Kidney tubule cell (primary cell): ENCODE data around the gene GPR137B.
A peak's percentile ranks its signal among the peaks of the same experiment; 100 is the strongest.
"Not testable (repeated sequence)": the region's sequence is repeated elsewhere in the genome, so short reads cannot be mapped to it uniquely, and the experiment has no call there.

Experiments
- DNase-seq: peaks from one replicate; pipeline ENCODE4 v3.0.0-alpha.2; 2018; ENCODE audit warnings: low spot score

Gene GPR137B

GRCh38 chr1:236160540-236161127 lies 18.3 kb downstream of the GPR137B start:
- no peak for DNase-seq

DNA sequence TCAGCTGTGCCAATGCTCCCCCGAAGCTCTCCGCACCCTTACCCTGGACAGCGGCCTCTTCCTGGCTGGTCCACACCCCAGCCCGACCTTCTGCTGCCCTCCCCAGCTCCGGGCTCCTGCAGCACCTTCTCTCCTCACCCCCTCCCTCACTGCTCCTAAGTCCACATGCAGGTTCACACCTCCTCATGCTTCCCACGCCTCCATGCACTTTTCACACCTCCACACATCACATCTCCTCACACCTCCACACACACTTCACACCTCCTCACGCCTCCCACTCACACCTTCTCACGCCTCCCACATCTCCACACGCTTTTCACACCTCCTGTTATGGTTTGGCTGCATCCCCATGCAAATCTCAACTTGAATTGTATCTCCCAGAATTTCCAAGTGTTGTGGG lies 18.9 kb downstream of the GPR137B start:
- DNase-seq, result no peak

GRCh38 chr1:236161755-236162154 lies 19.4 kb downstream of the GPR137B start:
- DNase-seq, result not testable (repeated sequence)

GRCh38 chr1:236163463-236164153 lies 21.3 kb downstream of the GPR137B start:
- DNase-seq, result no peak

DNA sequence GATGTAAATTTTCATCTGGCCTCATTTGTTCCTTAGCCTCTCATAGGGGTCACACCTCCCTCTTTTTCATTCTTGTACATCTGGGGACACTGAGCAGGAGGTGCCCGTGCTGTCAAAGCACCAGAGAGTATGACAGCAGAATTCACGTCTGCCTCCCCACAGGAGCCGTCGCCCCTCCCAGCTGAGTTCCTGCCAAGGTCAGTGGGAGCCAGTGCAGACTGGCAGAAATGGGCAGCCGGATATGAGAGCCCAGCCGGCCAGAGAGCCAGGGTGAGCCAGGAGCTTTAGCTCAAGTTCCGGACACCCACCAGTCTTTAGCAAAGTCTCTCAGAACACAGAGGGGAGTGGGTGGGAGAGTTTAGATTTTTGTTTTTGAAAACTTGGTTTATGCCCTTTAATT lies 21.9 kb downstream of the GPR137B start:
- peak; percentile 40 for DNase-seq

DNA sequence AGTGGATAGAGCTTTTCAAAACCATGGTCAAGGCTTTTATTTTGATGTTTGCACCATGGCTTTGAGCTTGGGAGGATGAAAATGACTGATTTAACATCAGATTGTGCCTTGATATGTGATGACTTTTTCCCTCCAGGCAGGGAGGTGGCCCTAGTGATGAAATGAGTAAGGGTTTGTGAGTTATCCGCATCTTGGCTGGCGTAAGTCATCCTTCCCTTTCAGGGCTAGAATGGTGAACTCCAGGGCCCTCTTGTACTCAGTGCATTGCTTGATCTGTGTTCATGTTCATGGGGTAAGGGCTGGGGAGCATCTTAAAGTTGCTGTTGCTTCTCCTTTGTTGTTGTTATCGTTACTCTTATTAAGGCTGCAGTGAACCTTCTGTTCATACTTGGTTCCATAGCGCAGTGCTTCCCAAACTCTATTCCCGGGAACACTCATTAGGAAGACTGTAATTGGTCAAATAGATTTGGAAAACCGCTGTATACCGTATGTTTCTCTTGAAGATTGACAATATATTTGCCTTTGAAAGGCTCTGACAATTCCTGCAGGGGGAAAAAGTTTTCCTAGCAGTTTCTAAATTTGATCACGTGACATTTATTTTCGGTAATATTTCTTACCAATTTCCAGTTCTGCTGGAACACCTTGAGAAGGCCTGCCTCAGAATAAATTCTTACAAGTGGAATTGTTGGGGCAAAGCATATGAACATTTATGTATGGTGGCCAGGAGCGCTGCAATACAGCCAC lies 23.1 kb downstream of the GPR137B start:
- DNase-seq, result no peak

DNA sequence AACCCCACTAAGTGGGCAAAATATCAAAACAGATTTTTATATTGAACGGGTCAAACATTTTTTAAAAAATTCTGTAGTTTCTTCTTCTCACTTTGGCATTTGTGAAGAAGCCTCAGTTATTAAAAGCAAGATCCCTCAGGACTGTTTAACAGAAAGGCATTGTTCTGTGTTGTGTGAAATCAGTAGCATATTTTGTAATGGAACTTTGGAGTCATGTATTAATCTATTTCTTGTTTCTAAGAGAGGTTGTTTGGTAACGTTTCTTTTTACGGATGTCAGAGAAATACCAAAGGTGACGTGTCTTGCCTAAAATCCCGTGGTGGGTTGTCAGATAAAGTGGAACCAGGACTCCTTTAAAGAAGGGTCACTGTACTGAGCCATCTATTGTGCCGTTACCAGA lies 23.7 kb downstream of the GPR137B start:
- no peak for DNase-seq

DNA sequence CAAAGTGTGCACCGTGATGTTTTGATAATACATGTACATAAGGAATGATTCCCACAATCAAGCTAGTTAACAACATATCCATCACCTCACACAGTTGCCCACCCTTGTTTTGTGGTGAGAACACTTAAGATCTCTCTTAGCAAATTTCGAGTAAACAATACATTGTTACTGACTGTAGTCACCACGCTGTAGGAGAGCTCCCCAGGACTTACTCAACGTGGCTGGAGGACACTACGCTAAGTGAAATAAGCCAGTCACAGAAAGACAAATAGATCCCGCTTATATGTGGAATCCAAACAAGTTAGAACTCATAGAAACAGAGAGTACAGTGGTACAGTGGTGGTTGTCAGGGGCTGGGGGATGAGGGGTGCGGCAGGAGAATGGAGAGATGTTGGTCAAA lies 24.8 kb downstream of the GPR137B start:
- DNase-seq, result no peak

DNA sequence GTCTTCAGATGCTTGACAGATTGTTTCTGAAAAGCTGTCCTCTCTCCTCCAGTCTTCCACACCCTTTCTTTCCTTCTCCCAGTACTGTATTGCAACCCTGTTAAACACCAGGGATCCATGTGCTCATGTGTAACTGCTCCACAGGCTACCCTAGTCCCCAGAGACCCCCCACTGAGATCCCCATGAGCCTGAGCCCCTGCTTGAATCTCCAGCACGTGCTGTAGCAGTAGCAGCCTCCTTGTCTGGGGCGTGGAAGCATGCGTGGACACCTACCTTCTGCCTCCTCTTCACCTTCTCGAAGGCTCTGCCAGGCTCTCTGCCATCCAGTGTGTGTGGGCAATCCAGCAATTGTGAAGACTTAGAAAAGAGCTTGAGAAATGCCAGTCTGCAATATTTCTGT lies 25.2 kb downstream of the GPR137B start:
- DNase-seq, result no peak

DNA sequence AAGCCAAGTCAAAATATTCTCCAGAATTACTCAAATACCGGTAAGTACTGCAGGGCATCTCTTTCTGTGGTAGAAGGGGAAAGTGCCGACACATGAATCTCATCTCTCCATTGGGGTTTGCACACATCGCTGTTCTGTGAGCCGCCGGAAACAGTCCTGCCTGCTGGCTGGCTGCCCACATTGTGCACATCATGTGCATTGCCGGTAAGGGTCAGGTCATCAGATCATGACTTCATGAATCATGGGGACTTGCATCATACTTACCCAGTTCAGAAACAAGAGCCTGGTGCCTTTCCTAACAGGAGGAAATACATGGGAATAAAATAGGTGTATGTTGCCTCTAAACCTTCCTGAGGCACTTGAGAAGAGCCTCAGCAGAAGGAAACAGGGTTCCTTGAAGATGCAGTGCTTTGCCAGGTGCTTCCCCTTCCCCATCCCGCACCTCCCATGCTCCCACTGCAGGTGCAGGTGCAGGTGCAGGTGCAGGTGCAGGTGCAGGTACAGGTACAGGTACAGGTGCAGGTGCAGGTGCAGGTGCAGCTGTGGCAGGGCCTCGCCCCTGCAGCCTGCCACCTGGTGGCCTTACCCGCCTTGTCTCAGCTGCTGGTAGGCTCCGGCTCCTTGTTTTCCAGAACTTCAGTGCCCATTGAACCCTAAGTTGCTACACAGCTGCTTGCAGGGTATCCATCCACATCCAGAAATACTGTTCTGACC lies 26.5 kb downstream of the GPR137B start:
- peak; percentile 94 for DNase-seq

- no peak for DNase-seq
These were observed 29.8 kb downstream of the GPR137B start for GRCh38 chr1:236172041-236172579.

GRCh38 chr1:236173174-236173767 lies 30.9 kb downstream of the GPR137B start:
- DNase-seq, result no peak

GRCh38 chr1:236175642-236176336 lies 33.5 kb downstream of the GPR137B start:
- DNase-seq, result peak; percentile 78

- peak; percentile 86 for DNase-seq
These were observed 34.3 kb downstream of the GPR137B start for GRCh38 chr1:236176337-236177336.

DNA sequence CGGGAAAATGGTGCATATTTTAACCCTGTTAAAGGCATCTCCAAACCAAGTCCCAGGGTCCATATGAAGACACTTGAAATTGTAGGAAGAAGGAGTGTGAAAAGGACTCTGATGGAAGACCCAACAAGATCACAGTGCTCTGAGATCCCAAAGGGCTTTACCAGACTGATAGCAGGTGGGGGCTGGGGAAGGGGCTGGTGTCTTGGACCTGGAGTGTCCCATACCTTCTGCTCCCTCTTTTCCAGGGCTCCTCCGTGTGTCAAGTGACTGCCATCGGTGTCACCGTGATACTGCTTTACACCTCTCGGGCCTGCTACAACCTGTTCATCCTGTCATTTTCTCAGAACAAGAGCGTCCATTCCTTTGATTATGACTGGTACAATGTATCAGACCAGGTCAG lies 37.3 kb downstream of the GPR137B start:
- no peak for DNase-seq

GRCh38 chr1:236181059-236181458 lies 38.7 kb downstream of the GPR137B start:
- DNase-seq, result peak; percentile 40

- DNase-seq, result no peak
These were observed 43.3 kb downstream of the GPR137B start for GRCh38 chr1:236185687-236186086.

GRCh38 chr1:236186471-236186870 lies 44.1 kb downstream of the GPR137B start:
- not testable (repeated sequence) for DNase-seq

- not testable (repeated sequence) for DNase-seq
These were observed 45.7 kb downstream of the GPR137B start for GRCh38 chr1:236188084-236188483.

- no peak for DNase-seq
These were observed 50.8 kb downstream of the GPR137B start for GRCh38 chr1:236193184-236193583.
